Naive B cell (primary cell): Measurements from ENCODE around the gene MN1. TPM values are rescaled to one million over a fixed set of nuclear protein-coding genes. Genes with fewer than 3 reads are reported as not detected.

Experiments
- ATAC-seq, 2 donors: fragments of 150-1000 bp; cut with Tn5 transposase; 2 replicates each; pipeline ENCODE4 v1.10.0; 2021; ENCODE audit warnings: low read depth in 2 of 2, mild to moderate bottlenecking in 2 of 2, moderate library complexity in 2 of 2
- DNase-seq: peaks from one replicate; pipeline ENCODE4 v3.0.0; 2022
- H3K27ac Mint-ChIP-seq, 6 donors: one replicate each; pipeline ENCODE4 v1.8.0; 2020 to 2022; ENCODE audit warnings: mild to moderate bottlenecking in 6 of 6, mixed read lengths in 6 of 6, moderate library complexity in 5 of 6, inconsistent platforms in 2 of 6
- H3K27me3 Mint-ChIP-seq, 3 donors: one replicate each; pipeline ENCODE4 v1.8.0; 2021 to 2022; ENCODE audit warnings: mixed read lengths in 3 of 3, mild to moderate bottlenecking in 1 of 3
- H3K36me3 Mint-ChIP-seq, 2 donors: one replicate each; pipeline ENCODE4 v1.8.0; 2020 to 2022; ENCODE audit warnings: mixed read lengths in 2 of 2, inconsistent platforms in 1 of 2, mild to moderate bottlenecking in 1 of 2
- H3K4me1 Mint-ChIP-seq, 3 donors: one replicate each; pipeline ENCODE4 v1.8.0; 2020 to 2022; ENCODE audit warnings: mixed read lengths in 3 of 3, inconsistent platforms in 1 of 3, mild to moderate bottlenecking in 1 of 3, moderate library complexity in 1 of 3
- H3K4me3 Mint-ChIP-seq, 8 donors: one replicate each; pipeline ENCODE4 v1.8.0; 2020 to 2022; ENCODE audit warnings: mild to moderate bottlenecking in 8 of 8, mixed read lengths in 8 of 8, moderate library complexity in 8 of 8, inconsistent platforms in 2 of 8
- H3K9me3 Mint-ChIP-seq, 7 donors: one replicate each; pipeline ENCODE4 v1.8.0; 2020 to 2022; ENCODE audit warnings: mixed read lengths in 7 of 7, mild to moderate bottlenecking in 5 of 7, inconsistent platforms in 2 of 7, moderate library complexity in 1 of 7
- polyA plus RNA-seq, 6 donors: library from polyadenylated mRNA; unstranded; fragments of 300-500 nt; fragmentation: Illumina TruSeq; gene quantifications; one replicate each; pipeline ENCODE4 v1.2.3, GENCODE V29; 2021; ENCODE audit warnings: low read depth in 6 of 6

Gene MN1
- polyA plus RNA-seq, 6 donors from 2014 or later, result not detected

DNA sequence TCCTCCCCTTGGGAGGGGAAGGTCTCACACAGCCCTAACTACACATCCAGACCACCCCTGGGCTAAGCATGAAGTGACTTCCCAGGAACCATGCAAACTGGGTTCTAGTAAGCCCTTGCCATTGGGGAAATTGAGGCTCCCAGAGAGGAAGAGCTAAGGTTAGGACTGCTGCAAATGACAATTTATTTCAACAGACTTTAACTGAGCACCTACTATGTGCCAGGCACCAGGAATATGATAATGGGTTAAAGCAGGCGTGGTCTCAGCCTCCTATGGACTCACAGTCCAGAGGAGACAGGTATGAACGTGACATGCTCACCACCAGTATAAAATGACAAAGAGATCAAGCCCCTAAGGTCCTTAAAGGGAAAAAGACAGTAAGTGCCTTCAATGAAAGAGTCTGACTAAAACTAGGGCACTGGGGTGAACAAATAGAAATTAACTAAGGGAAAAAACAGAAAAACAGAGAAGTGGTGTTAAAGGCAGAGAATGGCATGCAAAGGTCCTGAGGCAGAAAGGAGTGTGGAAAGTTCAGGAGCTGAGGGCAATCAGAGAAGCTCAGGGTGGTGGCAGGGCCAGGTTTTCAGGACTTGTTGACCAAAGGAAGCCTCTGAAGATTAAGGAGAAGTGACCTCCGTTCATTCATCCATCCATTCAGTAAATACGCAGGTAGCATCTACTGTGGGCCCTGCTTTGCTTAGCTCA is 14.4 kb upstream of the MN1 start:
- no peak for ATAC-seq
- Mint-ChIP-seq H3K27ac (no peak overlapping the region), H3K4me3 (no peak overlapping the region)

DNA sequence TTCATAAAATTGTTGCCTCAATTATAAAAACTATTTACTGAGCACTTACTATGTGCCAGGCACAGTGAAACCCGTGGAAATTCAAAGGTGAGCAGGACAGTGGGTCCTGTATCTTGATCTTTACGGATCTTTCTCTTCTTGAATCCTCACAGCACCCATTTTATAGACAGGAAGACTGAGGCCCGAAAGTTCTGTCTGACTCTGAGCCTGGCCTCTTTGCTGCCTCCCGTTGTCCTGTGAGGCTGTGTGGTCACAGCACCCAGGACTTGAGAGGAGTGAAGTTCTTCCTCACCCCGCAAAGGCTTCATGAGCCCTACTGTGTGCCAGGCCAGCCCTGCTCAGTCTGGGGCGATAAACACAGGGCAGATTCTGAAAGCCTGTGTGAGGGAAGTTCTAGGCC is 13.4 kb upstream of the MN1 start:
- Mint-ChIP-seq H3K4me1 (no peaks in the 10 kb centered on the region), H3K27ac (no peak overlapping the region), H3K27me3 (peaks cover 0 to 34% (median 16%) of the 10 kb centered on the region in 3 donors), H3K9me3 (peaks cover 0 to 5% (median 2%) of the 10 kb centered on the region in 7 donors), H3K4me3 (no peak overlapping the region), H3K36me3 (no peaks in the 10 kb centered on the region)
- no peak for ATAC-seq
- DNase-seq, result no peak

More for the DNA sequence above, 14.4 kb upstream of the MN1 start:
- no peak for DNase-seq
- no peaks in the 10 kb centered on the region for H3K4me1 Mint-ChIP-seq
- H3K9me3 Mint-ChIP-seq, result peaks cover 0 to 5% (median 2%) of the 10 kb centered on the region in 7 donors
- peaks cover 0 to 34% (median 16%) of the 10 kb centered on the region in 3 donors for H3K27me3 Mint-ChIP-seq
- no peaks in the 10 kb centered on the region for H3K36me3 Mint-ChIP-seq

DNA sequence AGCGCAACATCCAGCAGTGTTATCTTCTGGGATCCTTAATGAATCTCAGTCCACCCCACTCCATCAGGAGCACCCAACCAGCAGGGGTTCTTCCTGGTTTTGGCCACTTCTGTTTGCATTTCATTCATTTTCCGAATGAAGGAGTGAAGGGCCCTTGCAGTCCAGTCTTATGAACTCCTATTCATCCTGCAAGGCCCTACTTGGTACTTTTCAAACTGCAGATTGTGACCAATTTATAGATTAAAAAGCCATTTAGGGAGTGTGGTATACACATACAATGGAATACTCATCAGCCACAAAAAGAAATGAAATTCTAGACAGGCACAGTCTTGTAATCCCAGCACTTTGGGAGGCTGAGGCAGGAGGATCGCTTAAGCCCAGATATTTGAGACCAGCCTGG is 10.2 kb upstream of the MN1 start:
- Mint-ChIP-seq H3K4me1 (no peaks in the 10 kb centered on the region), H3K4me3 (no peak overlapping the region), H3K36me3 (no peaks in the 10 kb centered on the region), H3K9me3 (peaks cover 0 to 2% (median 0%) of the 10 kb centered on the region in 7 donors), H3K27me3 (peaks cover 14 to 42% (median 34%) of the 10 kb centered on the region in 3 donors), H3K27ac (no peak overlapping the region)
- DNase-seq (no peak), ATAC-seq (no peak)

DNA sequence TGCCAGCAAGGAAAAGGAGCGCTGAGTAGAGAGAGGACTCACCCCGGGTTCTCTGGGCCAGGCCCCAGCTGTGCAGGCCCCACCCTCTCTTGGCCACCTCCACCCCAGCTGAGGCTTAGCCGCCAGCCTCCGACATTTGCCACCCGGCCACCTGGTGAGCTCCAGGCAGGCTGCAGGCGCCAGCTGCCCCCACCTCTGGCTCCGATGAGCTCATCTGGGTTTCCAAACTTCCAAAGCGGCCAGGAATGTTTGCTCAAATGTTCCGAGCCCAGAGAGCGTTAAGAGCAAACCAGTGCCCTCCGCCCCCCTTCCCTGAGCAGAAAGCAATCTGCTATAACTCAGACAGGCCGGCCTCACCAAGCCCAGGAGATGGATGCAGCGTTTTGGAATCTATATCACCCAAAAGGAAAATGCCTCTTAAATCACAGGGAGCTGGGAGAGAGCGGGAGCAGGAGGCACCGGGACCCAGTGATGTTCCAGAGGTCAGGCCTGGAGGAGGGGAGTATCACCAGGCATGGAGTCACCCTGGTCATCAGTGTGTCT is 9.1 kb upstream of the MN1 start:
- Mint-ChIP-seq H3K27me3 (peaks cover 25 to 34% (median 34%) of the 10 kb centered on the region in 3 donors), H3K27ac (peak overlapping the region in 1 of 6 donors; percentile 57), H3K36me3 (no peaks in the 10 kb centered on the region), H3K4me1 (no peaks in the 10 kb centered on the region), H3K9me3 (peaks cover 0 to 2% (median 0%) of the 10 kb centered on the region in 7 donors), H3K4me3 (no peak overlapping the region)
- DNase-seq, result no peak
- ATAC-seq, result no peak

DNA sequence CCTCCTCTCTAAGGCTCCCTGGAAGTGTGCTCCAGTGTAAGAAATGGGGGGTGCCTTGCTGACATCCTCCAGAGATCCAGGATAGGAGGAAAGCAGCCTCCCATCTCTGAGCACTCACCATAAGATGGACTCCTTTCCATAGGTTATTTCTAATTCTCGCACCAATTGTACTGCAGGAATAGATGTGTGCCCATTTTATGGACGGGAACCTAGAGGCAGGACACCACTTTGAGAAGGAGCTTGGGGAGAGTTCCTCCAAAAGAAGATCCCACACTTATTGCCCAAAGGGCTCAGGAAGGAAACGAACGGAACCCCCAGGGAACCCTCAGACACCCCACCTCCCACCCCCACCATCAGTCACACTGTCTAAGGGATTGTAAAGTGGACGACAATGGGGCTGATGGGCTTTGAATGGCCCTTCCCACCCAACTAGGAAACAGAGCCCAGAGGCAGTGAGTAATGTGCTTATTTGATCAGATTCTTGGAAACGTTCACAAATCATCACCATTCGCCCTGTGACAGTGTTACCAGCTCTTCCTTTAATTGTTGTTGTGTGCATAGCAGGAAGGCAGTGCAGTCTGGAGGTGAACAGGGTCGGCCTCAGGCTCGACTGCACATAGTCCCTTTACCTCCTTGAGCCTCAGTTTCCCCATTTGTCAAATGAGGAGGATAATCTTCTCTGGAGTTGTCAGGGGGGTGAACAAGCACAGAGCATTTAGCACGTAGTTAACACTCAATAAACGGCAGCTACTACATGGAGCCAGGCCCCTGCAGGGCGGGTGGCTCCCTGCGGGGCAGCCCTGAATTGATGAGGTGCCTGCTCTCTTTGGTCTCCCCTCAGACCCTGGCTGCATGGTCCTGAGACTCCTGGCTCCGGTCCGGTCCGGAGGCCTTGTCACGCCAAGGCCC is 8.4 kb upstream of the MN1 start:
- H3K36me3 Mint-ChIP-seq, result no peaks in the 10 kb centered on the region
- no peak overlapping the region for H3K4me3 Mint-ChIP-seq
- peaks cover 0 to 5% (median 4%) of the 10 kb centered on the region in 3 donors for H3K4me1 Mint-ChIP-seq
- ATAC-seq, result no peak
- DNase-seq, result no peak
- H3K27ac Mint-ChIP-seq, result no peak overlapping the region
- no peaks in the 10 kb centered on the region for H3K9me3 Mint-ChIP-seq
- H3K27me3 Mint-ChIP-seq, result peaks cover 30 to 40% (median 36%) of the 10 kb centered on the region in 3 donors

DNA sequence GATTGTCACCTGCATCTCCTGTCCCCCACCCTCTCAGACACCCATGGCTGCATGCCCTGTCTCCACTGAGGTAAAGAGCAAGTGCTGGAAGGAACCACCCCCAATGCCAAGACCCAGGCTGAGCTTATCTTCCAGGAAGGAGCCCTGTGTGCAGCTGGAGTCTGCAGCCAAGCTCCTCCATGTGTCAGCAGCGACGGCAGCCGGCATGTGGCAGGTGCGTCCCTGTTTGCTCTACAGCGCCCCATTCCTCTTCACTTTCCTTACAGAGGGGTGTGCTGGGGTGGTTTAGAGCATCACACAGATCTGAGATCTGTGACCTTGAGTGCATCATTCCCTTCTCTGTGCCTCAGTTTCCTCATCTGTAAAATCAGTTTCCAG is 7.7 kb upstream of the MN1 start:
- no peak for ATAC-seq
- Mint-ChIP-seq H3K27me3 (peaks cover 34 to 48% (median 43%) of the 10 kb centered on the region in 3 donors), H3K27ac (no peak overlapping the region)

DNA sequence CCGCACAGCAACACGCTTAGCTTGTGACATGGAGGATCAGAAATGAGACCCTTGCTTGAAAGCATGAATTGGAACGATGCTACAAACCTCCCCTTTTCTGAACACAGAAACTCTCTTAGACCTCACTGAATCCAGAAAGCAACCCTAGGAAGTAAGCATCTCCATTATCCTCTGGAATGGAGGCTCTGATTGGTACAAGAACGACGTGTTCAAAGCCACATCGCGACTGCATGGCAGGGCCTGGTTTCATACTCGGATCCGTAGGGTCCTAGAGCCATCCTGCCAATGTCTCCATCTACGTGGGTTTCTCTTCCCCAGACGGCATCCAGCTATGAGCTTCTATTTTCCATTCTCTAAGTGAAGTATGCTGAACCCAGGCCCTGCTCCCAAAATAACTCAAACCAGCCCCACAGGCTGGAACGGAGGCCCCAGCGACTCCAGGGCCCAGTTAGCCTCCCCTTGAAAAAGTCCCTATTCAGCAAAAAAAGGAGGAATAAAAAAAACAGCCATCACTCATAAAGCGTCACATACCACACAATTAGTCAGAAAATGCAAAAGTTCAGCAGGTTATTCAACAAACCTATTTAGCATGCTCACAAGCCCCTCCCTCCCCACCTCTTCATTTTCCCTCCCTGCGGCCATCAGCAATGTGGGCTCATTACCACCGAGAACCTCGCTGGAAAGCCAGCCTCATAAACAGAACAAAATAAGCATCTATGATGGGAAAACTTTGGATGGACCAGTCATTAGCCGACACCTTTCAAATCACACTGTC is 7.1 kb upstream of the MN1 start:
- Mint-ChIP-seq H3K36me3 (no peaks in the 10 kb centered on the region), H3K4me3 (no peak overlapping the region), H3K9me3 (no peaks in the 10 kb centered on the region), H3K27me3 (peaks cover 35 to 52% (median 49%) of the 10 kb centered on the region in 3 donors), H3K4me1 (peaks cover 3 to 11% (median 8%) of the 10 kb centered on the region in 3 donors), H3K27ac (no peak overlapping the region)
- ATAC-seq, result no peak
- no peak for DNase-seq

More for the DNA sequence above, 7.7 kb upstream of the MN1 start:
- DNase-seq, result no peak
- Mint-ChIP-seq H3K36me3 (no peaks in the 10 kb centered on the region), H3K4me1 (peaks cover 3 to 11% (median 8%) of the 10 kb centered on the region in 3 donors), H3K9me3 (no peaks in the 10 kb centered on the region), H3K4me3 (no peak overlapping the region)

DNA sequence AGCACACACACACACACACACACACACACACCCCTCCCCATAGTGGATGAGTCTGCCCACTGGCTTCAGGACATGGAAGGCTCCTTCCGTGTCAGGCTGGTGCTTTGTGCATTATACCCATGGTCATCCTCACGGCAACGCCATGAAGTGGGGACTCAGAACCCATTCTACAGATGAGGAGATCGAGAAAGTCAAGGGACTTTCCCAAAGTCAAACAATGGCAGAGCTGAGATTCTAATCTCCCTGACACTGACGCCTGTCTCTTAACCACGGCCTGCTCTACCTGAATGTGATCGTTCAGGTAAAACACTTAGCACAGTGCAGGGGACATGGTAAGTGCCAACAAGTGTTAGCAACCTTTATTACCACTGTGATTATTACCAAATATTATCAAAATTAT is 4.3 kb upstream of the MN1 start:
- no peak overlapping the region for H3K27ac Mint-ChIP-seq
- H3K36me3 Mint-ChIP-seq, result no peaks in the 10 kb centered on the region
- H3K9me3 Mint-ChIP-seq, result no peaks in the 10 kb centered on the region
- no peak for DNase-seq
- H3K4me1 Mint-ChIP-seq, result peaks cover 11 to 19% (median 16%) of the 10 kb centered on the region in 3 donors
- H3K4me3 Mint-ChIP-seq, result peak overlapping the region in 1 of 8 donors; percentile 41
- peaks cover 41 to 66% (median 60%) of the 10 kb centered on the region in 3 donors for H3K27me3 Mint-ChIP-seq
- no peak for ATAC-seq

DNA sequence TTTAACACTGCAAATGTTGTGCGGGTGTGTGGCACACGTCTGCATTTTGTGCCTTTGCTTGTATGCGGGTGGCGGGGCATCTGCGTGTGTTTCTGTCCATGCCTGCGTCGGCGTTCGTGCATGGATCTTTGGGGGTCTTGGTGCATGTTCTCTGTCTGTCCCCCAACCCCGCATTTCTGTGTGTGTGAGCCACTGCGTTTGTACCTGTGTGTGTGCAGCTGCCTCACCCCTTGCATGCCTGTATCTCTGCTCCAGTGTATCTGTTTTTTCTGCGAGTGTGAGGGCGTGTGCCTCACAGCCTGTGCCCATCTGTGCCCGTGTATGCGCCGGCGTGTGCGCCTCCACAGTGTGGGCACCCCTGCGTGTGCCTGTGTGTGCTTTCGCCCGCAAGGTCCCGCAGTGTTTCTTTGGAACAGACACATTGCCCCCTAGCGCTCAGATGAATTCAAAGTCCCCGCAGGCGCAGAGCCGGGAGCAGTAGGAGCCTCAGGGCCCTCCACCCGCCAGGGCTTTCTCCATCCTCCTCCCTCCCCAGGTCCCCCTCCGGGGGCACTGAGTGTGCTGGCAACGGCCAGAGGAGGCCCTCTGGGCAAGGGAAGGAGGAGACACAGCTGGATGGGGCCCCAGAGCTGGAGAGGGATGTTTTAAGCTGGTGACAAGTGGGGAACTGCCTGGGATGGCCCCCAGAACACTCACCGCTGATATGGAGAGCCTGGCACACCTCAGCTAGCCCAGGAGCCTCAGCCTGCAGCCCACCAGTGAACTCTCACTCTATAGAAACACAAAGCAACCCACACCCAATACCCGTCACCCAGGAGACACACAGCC is 3.1 kb upstream of the MN1 start:
- H3K36me3 Mint-ChIP-seq, result no peaks in the 10 kb centered on the region
- peaks cover 13 to 19% (median 16%) of the 10 kb centered on the region in 3 donors for H3K4me1 Mint-ChIP-seq
- peak; percentile 33 for DNase-seq
- H3K27me3 Mint-ChIP-seq, result peaks cover 41 to 66% (median 60%) of the 10 kb centered on the region in 3 donors
- H3K27ac Mint-ChIP-seq, result no peak overlapping the region
- peak; percentile 19 to 38 for ATAC-seq
- no peaks in the 10 kb centered on the region for H3K9me3 Mint-ChIP-seq
- peak overlapping the region in 6 of 8 donors; percentile 10 to 85 (median 63) for H3K4me3 Mint-ChIP-seq

DNA sequence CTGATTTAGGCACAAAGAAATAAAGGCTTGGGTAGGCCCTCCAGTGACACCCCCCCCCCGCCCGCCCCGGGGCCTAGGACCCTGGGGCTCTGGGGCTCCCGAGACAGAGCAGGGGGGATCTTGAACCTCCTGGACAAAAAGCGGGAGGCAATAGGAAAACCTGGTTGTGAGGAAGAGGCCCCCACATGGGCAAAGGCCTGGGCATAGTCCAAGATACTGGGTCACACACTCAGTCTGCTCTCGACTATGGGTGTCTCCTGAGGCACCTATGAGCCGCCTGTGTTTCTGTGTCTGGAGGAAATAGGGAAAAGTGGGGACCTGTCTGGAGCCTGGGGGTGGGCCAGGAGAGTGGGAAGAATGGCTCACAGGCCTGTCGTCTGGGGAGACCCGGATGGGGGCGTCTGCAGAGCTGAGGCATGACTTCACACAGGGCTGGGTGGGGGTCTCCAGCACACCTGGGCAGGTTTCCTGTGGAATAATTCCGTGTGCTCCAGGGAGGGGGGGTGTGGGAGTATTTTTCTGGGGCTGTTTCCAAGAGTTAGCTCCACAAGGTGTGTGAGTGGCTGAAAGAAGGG is 2.4 kb upstream of the MN1 start:
- Mint-ChIP-seq H3K9me3 (no peaks in the 10 kb centered on the region), H3K27ac (no peak overlapping the region), H3K4me1 (peaks cover 13 to 19% (median 16%) of the 10 kb centered on the region in 3 donors), H3K4me3 (peak overlapping the region in 2 of 8 donors; percentile 61 to 78), H3K27me3 (peaks cover 39 to 63% (median 57%) of the 10 kb centered on the region in 3 donors), H3K36me3 (no peaks in the 10 kb centered on the region)
- ATAC-seq (no peak), DNase-seq (no peak)

DNA sequence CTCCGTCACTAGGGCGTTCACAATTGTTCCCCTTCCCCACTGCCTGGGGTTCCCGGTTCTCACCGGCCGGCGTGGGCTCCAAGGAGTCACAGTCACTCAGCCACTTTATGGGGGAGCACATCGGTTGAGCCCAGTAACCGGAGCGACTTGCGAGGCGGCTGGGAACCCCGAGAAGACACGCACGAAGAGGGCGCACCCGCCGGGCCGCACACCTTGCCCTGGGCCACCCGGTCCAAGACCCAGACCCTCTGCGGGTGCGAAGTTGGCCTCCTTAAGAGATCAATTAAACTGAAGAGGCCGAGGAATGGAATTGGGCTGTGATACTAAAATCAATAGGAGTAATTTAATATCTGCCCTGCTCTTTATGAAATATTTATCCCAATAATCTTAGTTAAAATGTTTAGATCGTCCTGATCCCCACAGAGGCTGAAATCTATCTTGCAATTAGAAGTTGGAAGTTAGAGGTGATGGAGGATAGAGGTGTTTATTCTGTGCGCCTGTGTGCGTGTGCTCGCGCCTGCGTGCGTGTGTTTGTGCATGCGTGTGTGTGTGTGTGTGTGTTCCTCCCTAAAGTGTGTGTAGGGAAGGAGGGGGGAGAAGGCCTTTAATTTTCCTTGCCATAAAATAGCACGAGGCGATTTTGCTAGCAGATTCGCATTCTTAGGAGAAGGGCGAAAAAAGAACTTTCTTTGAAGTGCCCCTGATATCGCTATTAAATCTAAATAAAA is 954 bp upstream of the MN1 start:
- H3K36me3 Mint-ChIP-seq, result no peaks in the 10 kb centered on the region
- no peak overlapping the region for H3K27ac Mint-ChIP-seq
- DNase-seq (no peak), ATAC-seq (peak; percentile 9 to 20)
- peak overlapping the region; percentile 83 to 93 (median 90) for H3K4me3 Mint-ChIP-seq
- peaks cover 31 to 52% (median 50%) of the 10 kb centered on the region in 3 donors for H3K27me3 Mint-ChIP-seq
- no peaks in the 10 kb centered on the region for H3K9me3 Mint-ChIP-seq
- peaks cover 13 to 19% (median 16%) of the 10 kb centered on the region in 3 donors for H3K4me1 Mint-ChIP-seq
